ENCODE results near the gene ARRB1. TPM values are rescaled to one million over a fixed set of nuclear protein-coding genes. Genes with fewer than 3 reads are reported as not detected.

The ARRB1 gene
- total RNA-seq, 1 donor from 2014 or later = 53.8 TPM

DNA sequence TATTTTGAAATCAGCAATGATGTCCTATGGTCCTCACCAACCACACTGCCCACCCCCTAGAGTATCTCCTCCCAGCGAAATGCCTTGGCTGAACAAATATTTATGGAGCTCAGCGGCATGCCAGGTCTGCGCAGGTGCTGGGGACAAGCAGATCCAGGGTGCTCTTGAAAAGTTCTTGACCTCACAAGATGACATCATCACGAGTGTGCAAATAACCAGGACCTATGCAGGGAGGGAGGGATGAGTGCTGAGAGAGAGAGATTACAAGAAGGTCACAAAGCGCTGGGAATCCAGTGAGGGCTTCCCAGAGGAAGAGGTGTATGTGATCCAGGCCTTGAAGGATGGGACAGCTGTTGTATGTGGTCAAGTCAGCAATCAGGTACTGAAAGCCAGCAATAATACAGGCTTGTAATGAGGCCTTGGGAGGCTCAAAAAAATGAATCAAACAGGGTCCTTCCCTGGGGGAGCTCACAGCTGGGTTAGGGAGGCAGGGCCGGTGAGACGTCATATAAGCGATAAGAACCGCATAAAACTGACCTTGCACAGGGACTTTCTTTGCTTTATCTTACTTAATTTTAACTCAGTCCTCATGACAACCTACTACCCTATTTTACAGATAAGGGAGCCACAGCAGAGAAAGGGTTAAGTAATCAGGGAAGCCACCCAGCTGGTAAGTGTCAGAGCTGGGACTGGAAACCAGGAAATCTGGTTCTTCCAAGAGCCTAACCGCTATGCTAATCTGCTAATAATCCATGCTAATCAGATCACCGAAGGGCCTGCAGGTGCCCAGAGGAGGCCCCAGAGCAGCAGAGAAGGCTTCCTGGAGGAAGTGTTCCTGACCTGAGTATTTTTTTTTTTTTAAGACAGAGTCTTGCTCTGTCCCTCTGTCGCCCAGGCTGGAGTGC, 8.2 kb downstream of the ARRB1 start:
- Mint-ChIP-seq H3K27me3 (ENCODE audit: low read depth) (no peaks in the 10 kb centered on the region), H3K4me1 (peaks cover 88% of the 10 kb centered on the region), H3K4me3 (peak overlapping the region; percentile 63), H3K36me3 (ENCODE audit: low read depth) (no peaks in the 10 kb centered on the region), H3K27ac (ENCODE audit: unreplicated experiment) (peak overlapping the region; percentile 57), H3K9me3 (no peaks in the 10 kb centered on the region)
- TF ChIP-seq, protein P1, sequence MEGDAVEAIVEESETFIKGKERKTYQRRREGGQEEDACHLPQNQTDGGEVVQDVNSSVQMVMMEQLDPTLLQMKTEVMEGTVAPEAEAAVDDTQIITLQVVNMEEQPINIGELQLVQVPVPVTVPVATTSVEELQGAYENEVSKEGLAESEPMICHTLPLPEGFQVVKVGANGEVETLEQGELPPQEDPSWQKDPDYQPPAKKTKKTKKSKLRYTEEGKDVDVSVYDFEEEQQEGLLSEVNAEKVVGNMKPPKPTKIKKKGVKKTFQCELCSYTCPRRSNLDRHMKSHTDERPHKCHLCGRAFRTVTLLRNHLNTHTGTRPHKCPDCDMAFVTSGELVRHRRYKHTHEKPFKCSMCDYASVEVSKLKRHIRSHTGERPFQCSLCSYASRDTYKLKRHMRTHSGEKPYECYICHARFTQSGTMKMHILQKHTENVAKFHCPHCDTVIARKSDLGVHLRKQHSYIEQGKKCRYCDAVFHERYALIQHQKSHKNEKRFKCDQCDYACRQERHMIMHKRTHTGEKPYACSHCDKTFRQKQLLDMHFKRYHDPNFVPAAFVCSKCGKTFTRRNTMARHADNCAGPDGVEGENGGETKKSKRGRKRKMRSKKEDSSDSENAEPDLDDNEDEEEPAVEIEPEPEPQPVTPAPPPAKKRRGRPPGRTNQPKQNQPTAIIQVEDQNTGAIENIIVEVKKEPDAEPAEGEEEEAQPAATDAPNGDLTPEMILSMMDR (conservative IDR thresholded peaks at IDR 0.05) = no peak
- DNase-seq (ENCODE audit: low read depth, low spot score) = no peak

- TF ChIP-seq, protein P1 (conservative IDR thresholded peaks at IDR 0.05) = no peak
- no peaks in the 10 kb centered on the region for H3K27me3 Mint-ChIP-seq (ENCODE audit: low read depth)
- H3K9me3 Mint-ChIP-seq = no peaks in the 10 kb centered on the region
- peak overlapping the region; percentile 80 for H3K27ac Mint-ChIP-seq (ENCODE audit: unreplicated experiment)
- DNase-seq (ENCODE audit: low read depth, low spot score) = no peak
- H3K4me1 Mint-ChIP-seq = peaks cover 88% of the 10 kb centered on the region
- H3K36me3 Mint-ChIP-seq (ENCODE audit: low read depth) = no peaks in the 10 kb centered on the region
- peak overlapping the region; percentile 63 for H3K4me3 Mint-ChIP-seq
Measured at GRCh38 chr11:75342231-75342918, 9.1 kb downstream of the ARRB1 start.

DNA sequence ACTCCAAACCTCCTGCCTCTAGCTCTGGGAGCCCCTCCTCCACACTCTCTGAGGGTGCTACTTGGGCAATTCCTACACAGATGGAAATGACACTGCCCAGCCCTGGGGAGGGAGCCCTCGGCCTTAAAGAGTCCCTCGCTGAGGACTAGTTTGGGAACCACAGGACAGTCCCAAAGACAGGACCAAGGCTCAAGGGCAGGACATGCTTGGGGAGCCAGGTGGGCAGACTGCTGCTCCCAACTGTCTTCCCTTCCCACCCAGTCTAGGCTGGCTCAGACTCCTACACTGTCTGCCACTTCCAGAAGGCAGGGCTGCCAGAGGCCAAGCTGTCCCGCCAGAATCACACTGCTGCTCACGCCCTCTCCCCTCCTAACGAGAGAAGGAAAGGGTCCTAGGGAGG, 9.8 kb downstream of the ARRB1 start:
- H3K36me3 Mint-ChIP-seq (ENCODE audit: low read depth) = no peaks in the 10 kb centered on the region
- peaks cover 91% of the 10 kb centered on the region for H3K4me1 Mint-ChIP-seq

DNA sequence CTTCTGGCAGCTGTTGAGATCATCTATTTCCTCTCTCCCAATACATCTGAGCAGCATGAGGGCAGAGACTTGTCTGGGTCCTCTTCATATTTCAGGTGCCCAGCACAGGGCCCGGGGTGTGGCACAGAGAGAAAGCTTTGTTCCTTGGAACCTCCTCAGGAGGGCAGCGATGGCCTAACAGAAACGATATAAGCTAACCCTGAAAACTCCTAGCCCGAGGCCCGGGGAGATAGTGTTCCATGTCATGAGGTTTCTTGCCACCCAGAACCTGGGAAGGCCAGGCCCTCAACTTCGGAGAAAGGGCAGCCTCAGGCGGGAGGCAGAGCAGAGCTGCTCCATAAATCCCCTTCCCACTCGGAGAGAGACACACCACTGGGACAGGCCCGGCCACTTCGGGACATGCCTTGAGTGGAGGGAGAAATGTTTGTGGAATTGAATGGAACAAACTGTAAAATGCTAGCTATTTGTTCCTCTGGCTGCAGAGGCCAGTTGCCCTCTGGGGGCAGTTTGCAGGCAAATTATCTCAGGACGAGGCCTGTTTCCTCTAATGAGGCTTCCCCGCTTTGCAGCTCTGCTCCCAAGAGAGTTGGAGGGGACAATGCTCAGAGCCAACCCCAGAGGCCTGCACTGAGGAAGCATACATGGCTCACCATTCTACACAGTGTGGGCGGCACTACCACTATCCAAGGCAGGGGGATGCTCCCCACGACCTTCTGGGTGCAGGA, 11.6 kb downstream of the ARRB1 start:
- Mint-ChIP-seq H3K27me3 (ENCODE audit: low read depth) (no peaks in the 10 kb centered on the region), H3K36me3 (ENCODE audit: low read depth) (no peaks in the 10 kb centered on the region), H3K9me3 (no peaks in the 10 kb centered on the region), H3K4me1 (peaks cover 80% of the 10 kb centered on the region), H3K4me3 (peak overlapping the region; percentile 66), H3K27ac (ENCODE audit: unreplicated experiment) (peak overlapping the region; percentile 57)
- TF ChIP-seq, protein P1 (conservative IDR thresholded peaks at IDR 0.05) = no peak
- DNase-seq (ENCODE audit: low read depth, low spot score) = no peak

More for the DNA sequence above, 9.8 kb downstream of the ARRB1 start:
- H3K9me3 Mint-ChIP-seq = no peaks in the 10 kb centered on the region
- H3K27ac Mint-ChIP-seq (ENCODE audit: unreplicated experiment) = peak overlapping the region; percentile 80
- H3K4me3 Mint-ChIP-seq = no peak overlapping the region
- TF ChIP-seq, protein P1 (conservative IDR thresholded peaks at IDR 0.05) = no peak
- DNase-seq (ENCODE audit: low read depth, low spot score) = no peak
- H3K27me3 Mint-ChIP-seq (ENCODE audit: low read depth) = no peaks in the 10 kb centered on the region

DNA sequence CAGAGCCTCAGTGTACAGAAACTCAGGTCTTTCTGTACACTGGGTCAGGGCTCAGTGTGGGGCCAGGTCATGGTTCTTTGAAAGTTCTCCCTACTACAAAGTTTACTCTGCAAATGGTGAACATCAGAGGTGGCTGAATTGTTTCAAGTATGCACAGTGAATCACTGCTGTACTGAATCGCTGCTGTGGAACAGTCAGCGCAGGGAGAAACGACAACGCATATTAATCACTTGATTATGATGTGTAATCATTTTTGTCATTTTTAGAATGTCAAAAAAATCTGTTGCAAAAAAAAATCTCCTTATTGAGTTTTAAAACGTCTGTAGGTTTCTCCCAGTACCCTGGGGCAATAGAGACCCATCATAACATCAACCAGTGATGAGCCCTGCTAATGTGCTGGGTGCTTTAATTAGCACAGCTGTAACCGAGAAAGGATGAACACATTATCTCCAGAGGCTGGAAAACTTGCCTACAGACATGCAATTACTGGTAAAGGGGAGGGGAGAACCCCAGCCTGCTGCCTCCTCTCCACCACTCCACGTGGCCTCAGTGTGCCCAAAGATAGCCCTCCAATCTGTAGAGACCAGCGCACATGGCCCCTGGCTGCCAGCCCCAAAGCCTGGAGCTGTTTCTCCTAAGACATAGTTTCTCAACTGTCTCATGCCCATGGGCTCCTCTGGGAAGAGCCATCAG, 12.8 kb downstream of the ARRB1 start:
- TF ChIP-seq, protein P1 (conservative IDR thresholded peaks at IDR 0.05) = no peak
- Mint-ChIP-seq H3K9me3 (no peaks in the 10 kb centered on the region), H3K4me1 (peaks cover 76% of the 10 kb centered on the region), H3K36me3 (ENCODE audit: low read depth) (no peaks in the 10 kb centered on the region), H3K27ac (ENCODE audit: unreplicated experiment) (peak overlapping the region; percentile 82), H3K4me3 (peak overlapping the region; percentile 33), H3K27me3 (ENCODE audit: low read depth) (no peaks in the 10 kb centered on the region)
- no peak for DNase-seq (ENCODE audit: low read depth, low spot score)
